ENCODE data around the gene DHX16. TPM values are rescaled to one million over a fixed set of nuclear protein-coding genes. Genes with fewer than 3 reads are reported as not detected.

The DHX16 gene
- total and polyA plus RNA-seq, 2 experiments from 2014 or later: 16.0 to 31.3 TPM

GRCh38 chr6:30678964-30679726 lies 6.3 kb upstream of the DHX16 start:
- H3K4me1 ChIP-seq (ENCODE audit: insufficient read depth): peaks cover 31% of the 10 kb centered on the region
- no peaks in the 10 kb centered on the region for H3K27me3 ChIP-seq (ENCODE audit: insufficient read depth)
- H4K20me1 ChIP-seq (replicated peaks; ENCODE audit: insufficient read depth): no peaks in the 10 kb centered on the region; the same call in 1 of the 2 replicates
- Mint-ChIP-seq H3K27ac (no peak overlapping the region; the same call in 1 of the 2 replicates), H3K27me3 (ENCODE audit: insufficient read depth, low read depth, poor library complexity) (peaks cover 7% of the 10 kb centered on the region), H3K9me3 (no peaks in the 10 kb centered on the region), H3K36me3 (ENCODE audit: low read depth) (peaks cover 22% of the 10 kb centered on the region), H3K4me1 (peaks cover 38% of the 10 kb centered on the region), H3K4me3 (peak overlapping the region; percentile 70)
- peak; percentile 87 for ATAC-seq
- no peak overlapping the region for H3K27ac ChIP-seq (ENCODE audit: low read depth)
- peak; percentile 88 for DNase-seq (ENCODE audit: low spot score)
- TF ChIP-seq EZH2phosphoT487 (IDR thresholded peaks at IDR 0.05; ENCODE audit: unreplicated experiment): no peak
- peak; percentile 97 to 98 for TF ChIP-seq CTCF (conservative IDR thresholded peaks at IDR 0.05; ENCODE audit: low read depth in 2 of 2)
- no peak for TF ChIP-seq ZNF114 (CRISPR knock-in tag; IDR thresholded peaks at IDR 0.05)
- TF ChIP-seq STAT1 (IDR thresholded peaks at IDR 0.05; ENCODE audit: unreplicated experiment): no peak
- TF ChIP-seq ETS1 (IDR thresholded peaks at IDR 0.05): no peak
- no peak overlapping the region for H2AFZ ChIP-seq
- H3K9me2 ChIP-seq (ENCODE audit: insufficient read depth): no peaks in the 10 kb centered on the region
- H3K79me2 ChIP-seq (replicated peaks; ENCODE audit: insufficient read depth): peaks cover 14% of the 10 kb centered on the region
- H3K4me2 ChIP-seq: peak overlapping the region; percentile 86
- H3F3A ChIP-seq (replicated peaks; ENCODE audit: low read depth): 0 out of 2 replicates have a peak, but pooled peaks cover 5% of the 10 kb centered on the region
- H3K4me3 ChIP-seq: peak overlapping the region; percentile 55
- H3K36me3 ChIP-seq (ENCODE audit: insufficient read depth): peaks cover 5% of the 10 kb centered on the region; the same call in 1 of the 2 replicates

- Histone ChIP-seq H3K79me2 (replicated peaks; ENCODE audit: insufficient read depth) (peaks cover 7% of the 10 kb centered on the region), H3K9me2 (ENCODE audit: insufficient read depth) (no peaks in the 10 kb centered on the region), H3K4me3 (no peak overlapping the region), H3K4me2 (no peak overlapping the region), H3K36me3 (ENCODE audit: insufficient read depth) (peaks cover 5% of the 10 kb centered on the region; the same call in 1 of the 2 replicates), H3K27ac (ENCODE audit: low read depth) (peak overlapping the region; percentile 52; the same call in 1 of the 2 replicates), H4K20me1 (replicated peaks; ENCODE audit: insufficient read depth) (no peaks in the 10 kb centered on the region; the same call in none of the 2 replicates), H3F3A (replicated peaks; ENCODE audit: low read depth) (0 out of 2 replicates have a peak, but pooled peaks cover 3% of the 10 kb centered on the region), H3K4me1 (ENCODE audit: insufficient read depth) (peaks cover 9% of the 10 kb centered on the region; the same call in 1 of the 2 replicates), H3K27me3 (ENCODE audit: insufficient read depth) (no peaks in the 10 kb centered on the region), H2AFZ (no peak overlapping the region)
- Mint-ChIP-seq H3K27ac (no peak overlapping the region), H3K4me1 (peaks cover 14% of the 10 kb centered on the region), H3K9me3 (no peaks in the 10 kb centered on the region), H3K4me3 (no peak overlapping the region), H3K27me3 (ENCODE audit: insufficient read depth, low read depth, poor library complexity) (peaks cover 4% of the 10 kb centered on the region), H3K36me3 (ENCODE audit: low read depth) (peaks cover 22% of the 10 kb centered on the region)
- DNase-seq (ENCODE audit: low spot score): no peak
- ATAC-seq: no peak
- TF ChIP-seq NANOG (IDR thresholded peaks at IDR 0.05; ENCODE audit: borderline replicate concordance) (no peak), STAT1 (IDR thresholded peaks at IDR 0.05; ENCODE audit: unreplicated experiment) (no peak), POLR2AphosphoS5 (IDR thresholded peaks at IDR 0.05; ENCODE audit: low read depth) (no peak), ZNF114 (CRISPR knock-in tag; IDR thresholded peaks at IDR 0.05) (no peak), ETS1 (IDR thresholded peaks at IDR 0.05) (no peak), EZH2phosphoT487 (IDR thresholded peaks at IDR 0.05; ENCODE audit: unreplicated experiment) (no peak), JUNB (IDR thresholded peaks at IDR 0.05; ENCODE audit: unreplicated experiment) (no peak), ZNF331 (CRISPR knock-in tag; IDR thresholded peaks at IDR 0.05; ENCODE audit: low read depth) (no peak)
These were observed 4.0 kb upstream of the DHX16 start for GRCh38 chr6:30676660-30677285.

All from GM23338 (cell line).